HFF-Myc (cell line): ENCODE measurements around the gene CDC16.

ENCODE experiments used
- DNase-seq: peaks from one replicate; pipeline ENCODE4 v3.0.0-alpha.2; 2011; ENCODE audit warnings: low read depth; ENCODE audit errors: extremely low read depth
- H3K4me3 ChIP-seq: replicated peaks from 2 replicates; pipeline ENCODE4 v1.5.1; 2011; ENCODE audit warnings: low read depth, mild to moderate bottlenecking, control low read depth, low read length
- CTCF ChIP-seq: IDR thresholded peaks from 2 replicates; pipeline ENCODE4 v1.5.1; 2012; ENCODE audit warnings: mild to moderate bottlenecking, low read depth, low read length, control low read depth; ENCODE audit errors: missing control alignments

The CDC16 gene

GRCh38 chr13:114227528-114227927 is 7.2 kb upstream of the CDC16 start:
- H3K4me3 ChIP-seq = no peak overlapping the region
- no peak for TF ChIP-seq CTCF
- DNase-seq = no peak

GRCh38 chr13:114228176-114228575 is 6.5 kb upstream of the CDC16 start:
- H3K4me3 ChIP-seq = no peak overlapping the region
- no peak for TF ChIP-seq CTCF
- DNase-seq = no peak

- no peak overlapping the region for H3K4me3 ChIP-seq
- no peak for TF ChIP-seq CTCF
- no peak for DNase-seq
Measured at GRCh38 chr13:114229506-114229905, 5.2 kb upstream of the CDC16 start.

- DNase-seq = no peak
- no peak overlapping the region for H3K4me3 ChIP-seq
- TF ChIP-seq CTCF = no peak
Measured at GRCh38 chr13:114230117-114230516, 4.6 kb upstream of the CDC16 start.

GRCh38 chr13:114230575-114230974 is 4.1 kb upstream of the CDC16 start:
- no peak for DNase-seq
- H3K4me3 ChIP-seq = no peak overlapping the region
- TF ChIP-seq CTCF = no peak

GRCh38 chr13:114231886-114232285 is 2.8 kb upstream of the CDC16 start:
- DNase-seq = no peak
- no peak overlapping the region for H3K4me3 ChIP-seq
- TF ChIP-seq CTCF = no peak

- TF ChIP-seq CTCF = no peak
- no peak for DNase-seq
- peak overlapping the region; percentile 91 for H3K4me3 ChIP-seq
Measured at GRCh38 chr13:114234266-114234644, 442 bp upstream of the CDC16 start.
